ENCODE measurements around the gene TMEM30B. TPM values are rescaled to one million over a fixed set of nuclear protein-coding genes. Genes with fewer than 3 reads are reported as not detected.

TMEM30B gene
- total and polyA plus RNA-seq, 10 of the 15 experiments (the other 5 are each of a cell fraction or from before 2014, with no cell fraction given): 0.10 TPM; not detected in 9

DNA sequence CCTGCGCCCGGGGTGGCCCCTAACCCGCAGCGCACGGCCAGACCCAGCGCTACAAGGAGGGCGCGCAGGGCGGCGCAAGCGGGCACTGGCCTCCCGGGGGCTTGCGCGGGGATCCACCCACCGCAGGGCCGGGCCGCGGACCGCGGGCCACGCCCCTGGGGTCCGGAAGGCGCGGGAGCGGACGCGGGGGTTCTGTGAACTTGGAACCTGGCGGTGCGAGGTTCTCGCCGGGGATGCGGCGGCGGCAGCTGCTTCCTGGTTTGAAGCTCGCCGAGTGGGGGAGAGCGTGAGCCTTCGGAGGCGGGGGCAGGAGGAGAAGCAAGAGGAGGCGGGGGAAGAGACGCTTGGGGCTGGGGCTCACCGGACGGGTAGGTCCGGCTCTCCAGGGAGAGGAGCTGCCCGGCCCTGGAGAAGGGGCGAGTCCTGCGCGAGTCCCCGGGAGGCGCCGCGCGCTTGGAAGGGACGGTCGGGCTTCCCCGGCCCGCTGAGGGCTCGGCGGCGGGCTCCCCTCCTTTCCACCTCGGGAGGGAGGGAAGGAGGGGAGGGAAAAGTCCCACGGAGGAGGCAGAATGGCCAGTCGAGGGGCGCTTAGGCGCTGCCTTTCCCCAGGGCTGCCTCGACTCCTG lies 40.4 kb upstream of the TMEM30B start, which contains the start of gene PRKCH (continued):
- TF ChIP-seq ZNF217 (IDR thresholded peaks at IDR 0.05) (peak; percentile 85; the same call in 1 of the 2 replicates), JUNB (IDR thresholded peaks at IDR 0.05) (no peak), IKZF2 (IDR thresholded peaks at IDR 0.05) (peak in 1 of 2 experiments; percentile 65; a peak in 2 of 4 replicates), RAD51 (IDR thresholded peaks at IDR 0.05) (no peak), ZNF592 (IDR thresholded peaks at IDR 0.05) (peak; percentile 44; the same call in 1 of the 2 replicates), PAX5 (IDR thresholded peaks at IDR 0.05; ENCODE audit: borderline replicate concordance, low read depth, low read length) (0 out of 2 replicates have a peak, but pooled peaks have one; percentile 38), ZBTB11 (CRISPR knock-in tag; IDR thresholded peaks at IDR 0.05) (no peak), HCFC1 (IDR thresholded peaks at IDR 0.05; ENCODE audit: low read length) (0 out of 2 replicates have a peak, but pooled peaks have one; percentile 14), CREM (IDR thresholded peaks at IDR 0.05; ENCODE audit: low read depth) (0 out of 2 replicates have a peak, but pooled peaks have one; percentile 6), HDAC6 (IDR thresholded peaks at IDR 0.05; ENCODE audit: unreplicated experiment) (peak; percentile 69), ETV6 (conservative IDR thresholded peaks at IDR 0.05 in 1 of 2, IDR thresholded peaks at IDR 0.05 in 1 of 2; ENCODE audit: borderline replicate concordance in 1 of 2, low read depth in 1 of 2) (no peak), CHD4 (IDR thresholded peaks at IDR 0.05) (no peak), NFXL1 (IDR thresholded peaks at IDR 0.05; ENCODE audit: borderline replicate concordance) (peak; percentile 59; the same call in 1 of the 2 replicates), CBX5 (IDR thresholded peaks at IDR 0.05; ENCODE audit: low read depth) (no peak), TCF12 (IDR thresholded peaks at IDR 0.05; ENCODE audit: low read depth, low read length) (peak; percentile 84), RUNX3 (IDR thresholded peaks at IDR 0.05; ENCODE audit: low read length) (peak; percentile 56; the same call in 1 of the 2 replicates), EGR1 (IDR thresholded peaks at IDR 0.05; ENCODE audit: borderline replicate concordance in 1 of 2, low read depth in 2 of 2, low read length in 2 of 2) (0 out of 3 replicates have a peak, but pooled peaks of 1 of the 2 experiments have one; percentile 40)
- TF ChIP-seq, protein P1, sequence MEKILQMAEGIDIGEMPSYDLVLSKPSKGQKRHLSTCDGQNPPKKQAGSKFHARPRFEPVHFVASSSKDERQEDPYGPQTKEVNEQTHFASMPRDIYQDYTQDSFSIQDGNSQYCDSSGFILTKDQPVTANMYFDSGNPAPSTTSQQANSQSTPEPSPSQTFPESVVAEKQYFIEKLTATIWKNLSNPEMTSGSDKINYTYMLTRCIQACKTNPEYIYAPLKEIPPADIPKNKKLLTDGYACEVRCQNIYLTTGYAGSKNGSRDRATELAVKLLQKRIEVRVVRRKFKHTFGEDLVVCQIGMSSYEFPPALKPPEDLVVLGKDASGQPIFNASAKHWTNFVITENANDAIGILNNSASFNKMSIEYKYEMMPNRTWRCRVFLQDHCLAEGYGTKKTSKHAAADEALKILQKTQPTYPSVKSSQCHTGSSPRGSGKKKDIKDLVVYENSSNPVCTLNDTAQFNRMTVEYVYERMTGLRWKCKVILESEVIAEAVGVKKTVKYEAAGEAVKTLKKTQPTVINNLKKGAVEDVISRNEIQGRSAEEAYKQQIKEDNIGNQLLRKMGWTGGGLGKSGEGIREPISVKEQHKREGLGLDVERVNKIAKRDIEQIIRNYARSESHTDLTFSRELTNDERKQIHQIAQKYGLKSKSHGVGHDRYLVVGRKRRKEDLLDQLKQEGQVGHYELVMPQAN (conservative IDR thresholded peaks at IDR 0.05): peak; percentile 62; the same call in 1 of the 2 replicates
- TF ChIP-seq, protein P2, sequence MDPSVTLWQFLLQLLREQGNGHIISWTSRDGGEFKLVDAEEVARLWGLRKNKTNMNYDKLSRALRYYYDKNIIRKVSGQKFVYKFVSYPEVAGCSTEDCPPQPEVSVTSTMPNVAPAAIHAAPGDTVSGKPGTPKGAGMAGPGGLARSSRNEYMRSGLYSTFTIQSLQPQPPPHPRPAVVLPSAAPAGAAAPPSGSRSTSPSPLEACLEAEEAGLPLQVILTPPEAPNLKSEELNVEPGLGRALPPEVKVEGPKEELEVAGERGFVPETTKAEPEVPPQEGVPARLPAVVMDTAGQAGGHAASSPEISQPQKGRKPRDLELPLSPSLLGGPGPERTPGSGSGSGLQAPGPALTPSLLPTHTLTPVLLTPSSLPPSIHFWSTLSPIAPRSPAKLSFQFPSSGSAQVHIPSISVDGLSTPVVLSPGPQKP (IDR thresholded peaks at IDR 0.05; ENCODE audit: low read depth, low read length): no peak; the same call in 1 of the 2 replicates
